DMS 273 treated with DMSO at 0.1 percent for 48 hours (cell line): ENCODE measurements around the gene RAB43.

Experiments used
- DNase-seq: peaks from one replicate; lab custom pipeline; 2025; lab: John Stamatoyannopoulos, UW

The RAB43 gene

GRCh38 chr3:129061023-129061887 lies 60.3 kb downstream of the RAB43 start:
- no peak for DNase-seq

GRCh38 chr3:129060276-129061022 lies 61.2 kb downstream of the RAB43 start, which contains the start of gene GP9:
Gene GP9 (plus strand): TSS chr3:129060779. CDS start chr3:129061740, 961 bp downstream.
- no peak for DNase-seq

- DNase-seq, result no peak
Measured at GRCh38 chr3:129059311-129059958, 62.2 kb downstream of the RAB43 start.

GRCh38 chr3:129058441-129059200 lies 63.0 kb downstream of the RAB43 start:
- DNase-seq, result peak; percentile 70

GRCh38 chr3:129057249-129057648 lies 64.4 kb downstream of the RAB43 start:
- no peak for DNase-seq

GRCh38 chr3:129056451-129057173 lies 65.0 kb downstream of the RAB43 start:
- DNase-seq, result no peak

GRCh38 chr3:129054605-129055104 lies 66.9 kb downstream of the RAB43 start:
- DNase-seq, result no peak

- no peak for DNase-seq
Measured at GRCh38 chr3:129052675-129053074, 68.9 kb downstream of the RAB43 start.

GRCh38 chr3:129051871-129052340 lies 69.7 kb downstream of the RAB43 start:
- no peak for DNase-seq

GRCh38 chr3:129050556-129051295 lies 70.9 kb downstream of the RAB43 start:
- DNase-seq, result no peak

GRCh38 chr3:129047553-129047839 lies 74.1 kb downstream of the RAB43 start:
- no peak for DNase-seq

- no peak for DNase-seq
Measured at GRCh38 chr3:129046732-129047552, 74.7 kb downstream of the RAB43 start.

- DNase-seq, result no peak
Measured at GRCh38 chr3:129046037-129046731, 75.4 kb downstream of the RAB43 start.

GRCh38 chr3:129045675-129046036 lies 75.9 kb downstream of the RAB43 start:
- no peak for DNase-seq

- no peak for DNase-seq
Measured at GRCh38 chr3:129040579-129041300, 80.9 kb downstream of the RAB43 start.

- no peak for DNase-seq
Measured at GRCh38 chr3:129040039-129040336, 81.6 kb downstream of the RAB43 start.

GRCh38 chr3:129039271-129040038 lies 82.1 kb downstream of the RAB43 start:
- DNase-seq, result peak; percentile 70
